Adipose tissue (tissue), 3 donors: ENCODE measurements around the gene ITPR2. TPM values are rescaled to one million over a fixed set of nuclear protein-coding genes. Genes with fewer than 3 reads are reported as not detected.

Experiments used
- H3K27ac ChIP-seq: one replicate; pipeline ENCODE4 v1.5.1; 2013; ENCODE audit warnings: low read depth, low read length
- WGBS, 3 donors: extraction: QIAGEN DNeasy Blood & Tissue Kit; methylation state at CpG; one replicate each; pipeline ENCODE4 v1.1.7; 2013; 5-methylcytosine and 5-hydroxymethylcytosine counted together
- polyA plus RNA-seq, 3 donors: library from polyadenylated mRNA; stranded (reverse); fragments of 200-250 nt; gene quantifications; one replicate each; pipeline ENCODE4 v1.2.3, GENCODE V29; 2013
- donor health status: healthy with polysubstance abuse.
- donor health status: Bipolar disorder and iron deficiency.
- donor health status: healthy.

Gene ITPR2
- polyA plus RNA-seq, 3 donors, result 2.8 to 15.5 (median 4.7) TPM

DNA sequence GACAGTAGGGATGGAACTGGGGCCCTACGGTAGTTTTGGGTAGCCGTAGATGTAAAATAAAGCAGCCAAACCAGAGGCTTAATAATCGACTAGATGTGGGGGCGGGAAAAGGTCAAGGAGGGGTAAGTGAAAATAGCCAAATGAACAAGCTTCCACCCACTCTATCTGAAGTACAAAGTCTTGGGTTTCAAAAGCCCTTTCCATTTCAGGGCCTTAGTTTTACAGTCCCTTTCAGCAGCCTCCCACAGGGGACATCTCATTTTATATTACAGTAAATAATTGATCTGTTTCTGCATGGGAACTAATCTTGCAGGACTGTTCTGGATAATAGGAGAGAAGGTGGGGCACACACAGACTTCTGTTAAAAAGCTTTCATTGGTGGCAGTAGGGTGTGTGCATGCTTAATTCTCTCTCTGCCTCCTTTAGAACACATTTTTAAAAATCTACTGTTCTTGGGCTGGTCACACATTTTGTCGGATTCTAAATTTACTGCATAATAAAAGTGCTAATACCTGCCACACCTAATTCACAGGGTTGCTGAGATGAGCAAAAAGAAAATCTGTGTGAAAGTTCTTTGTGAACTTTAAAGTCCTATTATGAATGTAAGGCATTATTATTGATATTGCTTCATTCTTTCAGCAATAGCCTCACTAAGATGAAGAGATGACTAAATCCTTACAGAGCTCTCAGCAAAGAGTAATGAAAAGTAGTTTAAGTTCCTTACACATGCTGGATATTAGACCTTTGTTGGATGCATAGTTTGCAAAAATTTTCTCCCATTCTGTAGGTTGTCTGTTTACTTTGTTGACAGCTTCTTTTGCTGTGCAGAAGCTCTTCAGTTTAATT lies 104.6 kb downstream of the ITPR2 start:
- WGBS, 3 donors, result 50 to 83% (median 81%) methylated on average over 5 of the region's 5 CpGs

GRCh38 chr12:26727482-26728204 lies 105.4 kb downstream of the ITPR2 start:
- 90 to 93% (median 92%) methylated on average over 13 of the region's 13 CpGs for WGBS, 3 donors
- no peak overlapping the region for H3K27ac ChIP-seq

More for the DNA sequence above, 104.6 kb downstream of the ITPR2 start:
- H3K27ac ChIP-seq, result no peak overlapping the region

GRCh38 chr12:26726956-26727355 lies 106.0 kb downstream of the ITPR2 start:
- no peak overlapping the region for H3K27ac ChIP-seq
- WGBS, 3 donors, result 18 to 67% (median 49%) methylated on average over 2 of the region's 2 CpGs

GRCh38 chr12:26725276-26725916 lies 107.6 kb downstream of the ITPR2 start:
- WGBS, 3 donors, result 86 to 95% (median 94%) methylated on average over 2 of the region's 2 CpGs
- H3K27ac ChIP-seq, result no peak overlapping the region

- H3K27ac ChIP-seq, result no peak overlapping the region
- 48 to 50% (median 50%) methylated on average over 4 of the region's 4 CpGs for WGBS, 3 donors
Measured at GRCh38 chr12:26724309-26724702, 108.7 kb downstream of the ITPR2 start.

DNA sequence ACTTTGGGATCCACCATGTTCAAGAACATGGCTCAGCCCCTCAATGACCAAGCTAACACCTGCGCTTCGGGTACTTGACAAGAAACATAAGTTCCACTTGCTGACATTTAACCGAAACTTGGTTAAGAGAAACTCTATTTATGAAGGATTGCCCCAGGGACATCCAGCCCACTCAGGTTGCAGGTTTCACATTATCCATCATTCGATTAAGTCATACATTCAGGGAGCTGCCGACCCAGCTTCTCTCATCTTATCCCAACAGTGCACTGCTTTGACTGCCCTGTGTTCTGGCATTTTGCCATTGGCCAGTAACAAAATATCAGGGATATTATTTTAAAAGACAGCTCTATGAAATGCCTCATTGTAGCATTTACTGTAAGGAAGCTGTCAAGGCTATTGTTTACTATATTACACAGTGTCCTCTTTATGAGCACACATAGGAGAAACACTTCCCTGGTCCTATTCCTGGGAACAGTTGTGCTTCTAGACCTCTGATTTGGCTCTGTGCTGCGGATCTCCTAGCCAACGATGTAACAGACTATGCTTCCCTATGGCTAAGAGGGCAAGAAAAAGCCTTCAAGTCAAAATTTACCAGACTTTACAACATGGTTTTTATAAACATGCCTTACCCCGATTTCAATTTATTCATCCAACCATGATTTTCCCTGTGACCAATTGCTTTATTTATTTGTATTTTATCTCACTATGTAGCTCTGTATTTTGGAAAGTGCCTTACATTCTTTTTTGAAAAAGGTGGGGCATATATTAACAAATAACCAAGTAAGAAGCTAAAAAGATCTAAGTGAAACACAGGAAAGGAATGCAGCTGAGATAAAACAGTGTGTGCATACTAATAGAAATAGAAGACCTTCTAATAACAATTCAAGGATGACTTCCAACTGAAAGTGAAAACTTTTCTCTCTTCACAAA lies 109.3 kb downstream of the ITPR2 start:
- H3K27ac ChIP-seq, result no peak overlapping the region
- WGBS, 3 donors, result 69 to 73% (median 69%) methylated on average over 8 of the region's 8 CpGs

GRCh38 chr12:26721800-26722199 lies 111.2 kb downstream of the ITPR2 start:
- 55 to 61% (median 59%) methylated on average over 2 of the region's 2 CpGs for WGBS, 3 donors
- no peak overlapping the region for H3K27ac ChIP-seq

DNA sequence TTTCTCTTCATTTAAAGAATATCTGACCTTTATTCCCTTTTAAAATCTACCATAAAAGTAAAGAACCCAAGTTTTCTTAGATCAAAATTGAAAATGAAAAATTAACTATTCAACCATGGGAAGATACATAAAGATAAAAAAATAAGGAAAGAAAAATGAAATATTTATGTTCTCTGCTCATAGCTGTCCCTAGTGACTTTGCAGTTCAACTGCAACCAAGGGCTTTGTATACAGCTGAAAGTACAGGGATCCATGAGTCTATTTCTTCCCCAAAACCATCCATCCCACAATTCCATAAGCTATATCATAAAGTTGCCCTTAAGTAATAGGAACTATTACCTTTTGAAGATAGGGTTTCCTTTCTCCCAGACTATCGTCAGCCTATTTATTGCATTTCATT lies 113.1 kb downstream of the ITPR2 start:
- H3K27ac ChIP-seq, result no peak overlapping the region
- 99 to 100% (median 100%) methylated on average over 1 of the region's 1 CpG for WGBS, 3 donors

GRCh38 chr12:26717757-26718156 lies 115.2 kb downstream of the ITPR2 start:
- no peak overlapping the region for H3K27ac ChIP-seq
- 93 to 96% (median 94%) methylated on average over 2 of the region's 2 CpGs for WGBS, 3 donors

- 84 to 94% (median 93%) methylated on average over 5 of the region's 5 CpGs for WGBS, 3 donors
- no peak overlapping the region for H3K27ac ChIP-seq
Measured at GRCh38 chr12:26715232-26715631, 117.8 kb downstream of the ITPR2 start.

- WGBS, 3 donors, result 88 to 89% (median 89%) methylated on average over 8 of the region's 8 CpGs
Measured at GRCh38 chr12:26713885-26714383, 119.1 kb downstream of the ITPR2 start.

GRCh38 chr12:26712892-26713291 lies 120.1 kb downstream of the ITPR2 start:
- H3K27ac ChIP-seq, result no peak overlapping the region
- WGBS, 3 donors, result 71 to 81% (median 73%) methylated on average over 5 of the region's 5 CpGs

More at GRCh38 chr12:26713885-26714383, 119.1 kb downstream of the ITPR2 start:
- H3K27ac ChIP-seq, result no peak overlapping the region

DNA sequence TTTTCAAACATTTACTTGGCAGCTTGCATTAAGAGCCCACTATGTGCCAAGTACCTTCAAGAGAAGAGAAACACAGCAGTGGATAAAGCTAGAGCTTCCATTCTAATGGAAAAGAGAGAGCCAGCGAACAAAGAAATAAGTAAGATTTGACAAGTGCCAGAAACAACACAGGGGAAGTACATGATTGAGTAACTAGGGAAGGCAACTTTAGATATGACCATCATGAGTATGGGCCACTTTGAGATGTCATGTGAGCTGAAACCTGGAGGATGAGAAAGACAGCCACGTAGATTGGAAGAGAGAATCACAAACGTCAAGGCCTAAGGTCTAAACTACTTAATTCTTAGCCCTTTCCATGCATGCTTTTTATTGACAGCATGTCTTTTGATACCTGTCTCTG lies 121.4 kb downstream of the ITPR2 start:
- no peak overlapping the region for H3K27ac ChIP-seq
- 87 to 92% (median 90%) methylated on average over 3 of the region's 3 CpGs for WGBS, 3 donors

GRCh38 chr12:26711072-26711471 lies 121.9 kb downstream of the ITPR2 start:
- 78 to 88% (median 84%) methylated on average over 5 of the region's 5 CpGs for WGBS, 3 donors
- no peak overlapping the region for H3K27ac ChIP-seq

DNA sequence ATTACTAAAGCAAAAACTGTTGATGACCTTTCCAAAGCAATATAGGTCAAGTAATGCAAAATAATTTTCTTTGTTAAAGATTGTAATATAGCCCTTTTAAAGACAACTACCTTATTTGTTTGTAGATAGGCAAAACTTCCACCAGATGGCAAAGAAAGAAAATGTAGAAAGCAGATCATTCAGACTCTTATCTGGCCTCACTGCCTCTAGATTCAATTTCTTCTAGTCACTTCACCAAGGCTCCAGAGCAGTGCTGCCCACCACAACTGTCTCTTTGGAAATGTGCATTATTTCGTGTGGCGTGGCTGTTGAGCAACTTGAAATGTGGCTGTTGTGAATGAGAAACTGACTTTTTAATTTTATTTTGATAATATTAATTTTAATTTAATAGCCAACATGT lies 127.1 kb downstream of the ITPR2 start:
- H3K27ac ChIP-seq, result no peak overlapping the region
- 65 to 93% (median 73%) methylated on average over 2 of the region's 2 CpGs for WGBS, 3 donors

- 9 to 32% (median 13%) methylated on average over 2 of the region's 2 CpGs for WGBS, 3 donors
- no peak overlapping the region for H3K27ac ChIP-seq
Measured at GRCh38 chr12:26704684-26705460, 128.1 kb downstream of the ITPR2 start.

DNA sequence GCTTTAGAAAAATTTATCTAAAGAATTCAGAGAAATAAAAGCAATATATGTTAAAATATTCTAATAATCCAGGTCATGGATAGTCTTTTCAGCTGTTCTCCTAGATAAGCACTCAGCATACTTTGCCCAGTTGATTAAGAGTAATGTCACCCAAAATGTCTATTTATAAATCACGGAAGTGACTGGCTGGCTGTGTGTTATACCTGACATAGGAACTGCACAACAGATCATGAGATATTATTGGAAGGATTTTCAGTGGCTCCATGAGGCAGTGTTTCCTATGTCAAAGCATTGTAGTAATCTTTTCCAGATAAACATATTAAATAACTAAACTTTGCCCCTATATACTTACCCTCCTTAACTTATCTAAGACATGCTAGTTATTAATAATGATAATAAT lies 128.8 kb downstream of the ITPR2 start:
- H3K27ac ChIP-seq, result no peak overlapping the region
- 18 to 62% (median 61%) methylated on average over 1 of the region's 1 CpG for WGBS, 3 donors
